Kidney epithelial cell (primary cell): ENCODE data around the gene PECR. TPM values are rescaled to one million over a fixed set of nuclear protein-coding genes. Genes with fewer than 3 reads are reported as not detected.

ENCODE experiments used
- DNase-seq: peaks from one replicate; pipeline ENCODE4 v3.0.0-alpha.2; 2010; ENCODE audit warnings: low read depth
- H3K27me3 ChIP-seq: 2 replicates; pipeline ENCODE4 v1.6.0; 2011; ENCODE audit warnings: low read length; ENCODE audit not compliant: control insufficient read depth, insufficient read depth
- H3K36me3 ChIP-seq: 2 replicates; pipeline ENCODE4 v1.5.1; 2011; ENCODE audit warnings: low read length; ENCODE audit not compliant: control insufficient read depth, insufficient read depth
- H3K4me3 ChIP-seq: 2 replicates; pipeline ENCODE4 v1.5.1; 2011; ENCODE audit warnings: low read depth, mild to moderate bottlenecking, control low read depth, low read length
- CTCF ChIP-seq: IDR thresholded peaks from 2 replicates; pipeline ENCODE4 v1.5.1; 2011; ENCODE audit warnings: mild to moderate bottlenecking, moderate library complexity, low read length, control low read depth, inconsistent platforms; ENCODE audit not compliant: insufficient read depth, poor library complexity, severe bottlenecking
- total RNA-seq: library from RNA; depleted of rRNA; stranded (reverse); fragments of >200 nt; gene quantifications from 2 replicates; pipeline ENCODE4 v1.2.3, GENCODE V29; 2015

Gene PECR
- total RNA-seq, 1 donor from 2014 or later: 18.4 TPM

GRCh38 chr2:216119146-216119545 is 37.5 kb upstream of the PECR start:
- H3K36me3 ChIP-seq: peaks cover 2% of the 10 kb centered on the region
- H3K27me3 ChIP-seq: no peaks in the 10 kb centered on the region
- DNase-seq: no peak
- TF ChIP-seq CTCF: no peak
- no peak overlapping the region for H3K4me3 ChIP-seq

GRCh38 chr2:216118474-216118873 is 36.9 kb upstream of the PECR start:
- Histone ChIP-seq H3K4me3 (no peak overlapping the region), H3K36me3 (peaks cover 3% of the 10 kb centered on the region), H3K27me3 (no peaks in the 10 kb centered on the region)
- no peak for TF ChIP-seq CTCF
- no peak for DNase-seq

DNA sequence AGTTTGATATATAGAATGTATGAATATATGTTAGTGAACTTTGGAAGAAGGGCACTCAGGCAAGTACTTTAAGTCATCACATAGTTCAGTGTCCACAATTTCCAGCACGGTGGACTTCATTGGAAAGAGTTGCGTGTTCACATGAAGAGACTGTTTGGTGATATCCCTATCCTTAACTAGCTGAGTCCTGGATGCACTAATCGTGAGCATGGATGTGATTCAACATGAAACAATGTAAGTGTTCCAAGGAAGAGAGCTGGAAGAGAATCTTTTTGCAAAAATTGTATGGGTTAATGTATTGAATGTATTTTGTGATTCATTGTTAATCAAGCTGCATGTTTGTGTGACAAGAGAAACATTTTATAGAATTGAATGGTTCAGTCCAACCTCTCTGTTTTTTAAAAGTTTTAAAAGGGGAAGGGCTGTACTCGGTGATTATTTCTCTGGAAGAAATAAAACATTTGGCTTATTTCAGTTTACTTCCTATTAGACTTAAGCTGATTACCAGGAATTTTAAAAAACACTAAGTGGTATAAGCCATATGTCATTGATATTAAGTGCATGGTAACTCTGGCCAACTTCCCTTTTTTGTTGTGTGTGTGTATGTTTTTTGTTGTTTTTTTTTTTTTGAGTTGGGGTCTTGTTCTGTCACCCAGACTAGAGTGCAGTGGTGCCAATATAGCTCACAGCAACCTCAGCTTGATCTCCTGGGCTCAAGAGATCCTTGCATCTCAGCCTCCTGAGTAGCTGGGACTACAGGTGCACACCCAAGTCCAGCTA is 36.1 kb upstream of the PECR start:
- no peak overlapping the region for H3K4me3 ChIP-seq
- TF ChIP-seq CTCF: no peak
- DNase-seq: no peak
- no peaks in the 10 kb centered on the region for H3K27me3 ChIP-seq
- peaks cover 2% of the 10 kb centered on the region for H3K36me3 ChIP-seq

- no peak overlapping the region for H3K4me3 ChIP-seq
- TF ChIP-seq CTCF: no peak
- no peaks in the 10 kb centered on the region for H3K27me3 ChIP-seq
- no peak for DNase-seq
- H3K36me3 ChIP-seq: peaks cover 2% of the 10 kb centered on the region
Observed at GRCh38 chr2:216116418-216116817, 34.8 kb upstream of the PECR start.

DNA sequence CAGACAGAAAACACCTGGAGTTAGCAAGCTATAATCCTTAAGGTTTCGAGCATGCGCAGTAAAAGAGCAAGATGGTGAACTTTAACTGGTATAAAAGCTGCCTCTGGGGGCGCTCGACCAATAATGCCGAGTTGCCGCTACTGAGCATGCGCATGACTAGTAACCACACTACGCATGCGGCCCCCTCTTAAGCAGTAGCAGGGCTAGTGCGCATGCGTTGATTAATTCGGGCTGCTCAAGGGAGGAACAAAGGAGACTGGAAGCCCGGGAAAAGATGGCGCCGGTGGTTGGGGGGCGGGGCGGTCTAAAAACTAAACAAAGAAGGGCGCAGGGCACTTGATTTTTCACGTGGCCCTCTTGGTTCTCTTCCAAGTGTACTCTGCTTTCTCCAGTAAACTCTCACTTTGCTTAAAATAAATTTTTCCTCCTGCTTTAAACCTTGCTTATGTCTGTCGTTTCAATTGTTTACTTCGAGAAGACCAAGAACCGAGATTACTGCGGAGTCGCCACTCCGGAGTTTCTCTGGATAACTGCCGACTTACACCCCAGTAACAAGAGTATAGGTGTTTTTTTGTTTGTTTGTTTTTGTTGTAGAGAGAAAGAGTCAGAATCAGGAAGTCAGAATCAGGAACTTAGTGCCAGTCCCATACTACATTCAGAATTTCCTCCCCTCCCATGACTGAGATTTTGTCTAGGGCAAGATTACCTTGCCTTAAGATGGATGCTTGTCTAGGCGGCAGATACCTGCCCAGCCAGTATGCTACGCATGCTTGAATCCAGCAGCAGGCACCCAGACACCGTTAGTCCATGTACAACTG is 33.3 kb upstream of the PECR start:
- peak; percentile 83 for TF ChIP-seq CTCF
- Histone ChIP-seq H3K36me3 (peaks cover 2% of the 10 kb centered on the region), H3K27me3 (no peaks in the 10 kb centered on the region), H3K4me3 (peak overlapping the region; percentile 30)
- peak; percentile 95 for DNase-seq
